K562 (cell line): ENCODE data around the gene SYCE1. TPM values are rescaled to one million over a fixed set of nuclear protein-coding genes. Genes with fewer than 3 reads are reported as not detected.

Experiments used
- ATAC-seq: fragments of 200-7000 bp; cut with Tn5 transposase; 3 replicates; pipeline ENCODE4 v1.9.1; 2020; ENCODE audit warnings: moderate library complexity
- BruUV-seq: library from RNA; stranded (reverse); fragments of 400-500 nt; replicated peaks from 2 replicates; lab custom pipeline; 2021; lab: Mats Ljungman, UMichigan
- CTCF ChIA-PET: fragments of 300-600 bp; formaldehyde crosslinking; extraction: SDS; loops from one replicate; lab custom pipeline; 2021; ENCODE audit warnings: low intra/inter-chr PET ratio; lab: Yijun Ruan, JAX
- POLR2A ChIA-PET: fragments of 300-600, 350-650 bp; sonication (Branson Sonifier 250); formaldehyde crosslinking; extraction: SDS; loops from one replicate; lab custom pipeline; 2021; ENCODE audit warnings: antibody characterized with exemption, inconsistent platforms; lab: Yijun Ruan, JAX
- DNase-seq, 4 experiments: peaks; one replicate each; pipeline versions ENCODE4 v3.0.0 to v3.0.0-alpha.2; 2011 to 2018; ENCODE audit warnings: low spot score in 3 of 4, mixed read lengths in 3 of 4; ENCODE audit errors: extremely low read depth in 1 of 4
- FAIRE-seq: peaks from 2 replicates; lab custom pipeline; 2011; peaks lifted over from hg19 to GRCh38; lab: Jason Lieb, UNC
- H2AFZ ChIP-seq: 2 replicates; pipeline ENCODE4 v1.6.0; 2011; ENCODE audit warnings: low read depth, low read length, control low read depth, inconsistent platforms
- H3K27ac ChIP-seq: fragments of 200-600 bp; 3 replicates; pipeline ENCODE4 v1.8.0; 2011; ENCODE audit warnings: low read depth, mild to moderate bottlenecking, control low read depth, inconsistent platforms, low read length, moderate library complexity, mixed read lengths; ENCODE audit errors: extremely low read depth
- H3K27me3 ChIP-seq, 2 experiments: fragments of 300-600 bp in 1 of 2; 2 replicates in 1 of 2; 3 replicates in 1 of 2; pipeline versions ENCODE4 v1.6.0 to v1.8.0; 2011; ENCODE audit warnings: inconsistent platforms in 2 of 2, low read length in 2 of 2, mild to moderate bottlenecking in 1 of 2, mixed read lengths in 1 of 2, moderate library complexity in 1 of 2; ENCODE audit not compliant: control insufficient read depth in 2 of 2, insufficient read depth in 2 of 2
- H3K36me3 ChIP-seq: fragments of 300-600 bp; 3 replicates; pipeline ENCODE4 v1.8.0; 2011; ENCODE audit warnings: mild to moderate bottlenecking, low read length, inconsistent platforms; ENCODE audit not compliant: control insufficient read depth, insufficient read depth
- H3K4me1 ChIP-seq, 2 experiments: fragments of 200-600 bp in 1 of 2; replicated peaks in 1 of 2; 2 replicates in 1 of 2; 3 replicates in 1 of 2; pipeline versions ENCODE4 v1.5.1 to v1.8.0; 2011; ENCODE audit warnings: inconsistent platforms in 2 of 2, low read length in 2 of 2, mild to moderate bottlenecking in 1 of 2, mixed read lengths in 1 of 2, moderate library complexity in 1 of 2; ENCODE audit not compliant: control insufficient read depth in 2 of 2, insufficient read depth in 2 of 2
- H3K4me2 ChIP-seq: 2 replicates; pipeline ENCODE4 v1.6.1; 2011; ENCODE audit warnings: low read length, control low read depth, inconsistent platforms, mixed read lengths; ENCODE audit not compliant: insufficient read depth
- H3K4me3 ChIP-seq: fragments of 200-600 bp; sonication (generic), shearing (Covaris generic); 2 replicates; pipeline ENCODE4 v1.5.1; 2016; ENCODE audit warnings: control low read depth, inconsistent platforms
- H3K79me2 ChIP-seq: fragments of 200-600 bp; 3 replicates; pipeline ENCODE4 v1.8.0; 2011; ENCODE audit warnings: low read length, inconsistent platforms; ENCODE audit not compliant: control insufficient read depth, insufficient read depth
- H3K9ac ChIP-seq, 2 experiments: 2 replicates each; pipeline versions ENCODE4 v1.6.0 to v1.6.1; 2011; ENCODE audit warnings: low read depth in 2 of 2, low read length in 2 of 2, control low read depth in 1 of 2, inconsistent platforms in 1 of 2, mild to moderate bottlenecking in 1 of 2, mixed read lengths in 1 of 2; ENCODE audit not compliant: insufficient read depth in 1 of 2
- H3K9me1 ChIP-seq: one replicate; pipeline ENCODE4 v1.6.0; 2011; ENCODE audit warnings: inconsistent platforms, mild to moderate bottlenecking, low read length, moderate library complexity; ENCODE audit not compliant: control insufficient read depth, insufficient read depth
- H3K9me3 ChIP-seq: replicated peaks from 2 replicates; pipeline ENCODE4 v1.5.1; 2011; ENCODE audit warnings: low read depth, low read length, inconsistent platforms; ENCODE audit not compliant: control insufficient read depth, insufficient read depth
- H4K20me1 ChIP-seq: replicated peaks from 2 replicates; pipeline ENCODE4 v1.6.1; 2011; ENCODE audit warnings: low read length, inconsistent platforms, mixed read lengths; ENCODE audit not compliant: control insufficient read depth, insufficient read depth
- BMI1 ChIP-seq: fragments of 150-350 bp; IDR thresholded peaks from 2 replicates; pipeline ENCODE4 v1.6.1; 2014; ENCODE audit warnings: low read length
- CC2D1A ChIP-seq: fragments of 450-650 bp; IDR thresholded peaks from 2 replicates; pipeline ENCODE4 v1.6.1; 2017; ENCODE audit warnings: mild to moderate bottlenecking
- CHCHD3 ChIP-seq: fragments of 250-450 bp; sonication (Bioruptor Pico); IDR thresholded peaks from 2 replicates; pipeline ENCODE4 v2.1.2; 2022; ENCODE audit warnings: mild to moderate bottlenecking
- DDX20 ChIP-seq: fragments of 450-650 bp; IDR thresholded peaks from 2 replicates; pipeline ENCODE4 v1.6.1; 2016; ENCODE audit warnings: missing genetic modification characterization, low read depth, mild to moderate bottlenecking, missing compliant biosample characterization, moderate library complexity
- DNMT1 ChIP-seq: fragments of 450-650 bp; IDR thresholded peaks from 2 replicates; pipeline ENCODE4 v1.6.1; 2016; ENCODE audit warnings: antibody characterized with exemption, mild to moderate bottlenecking
- NCOA6 ChIP-seq: fragments of 450-650 bp; IDR thresholded peaks from 2 replicates; pipeline ENCODE4 v1.6.1; 2017; ENCODE audit warnings: mild to moderate bottlenecking
- RBM17 ChIP-seq: fragments of 200-400 bp; formaldehyde crosslinking; IDR thresholded peaks from 2 replicates; pipeline ENCODE4 v1.6.1; 2017; ENCODE audit warnings: low read depth, mild to moderate bottlenecking, low read length, borderline replicate concordance
- RHOXF2B ChIP-seq: fragments of 250-450 bp; sonication (Bioruptor Pico); conservative IDR thresholded peaks from 2 replicates; pipeline ENCODE4 v1.5.1; 2021
- SNIP1 ChIP-seq: fragments of 450-650 bp; IDR thresholded peaks from 2 replicates; pipeline ENCODE4 v1.7.1; 2017; ENCODE audit warnings: low read depth, mild to moderate bottlenecking
- SRSF3 ChIP-seq: fragments of 200-400 bp; formaldehyde crosslinking; IDR thresholded peaks from 2 replicates; pipeline ENCODE4 v1.6.1; 2016; ENCODE audit warnings: mild to moderate bottlenecking, low read length, moderate library complexity; ENCODE audit not compliant: insufficient read depth
- TAF15 ChIP-seq: fragments of 200-400 bp; formaldehyde crosslinking; IDR thresholded peaks from 2 replicates; pipeline ENCODE4 v1.6.1; 2017; ENCODE audit warnings: mild to moderate bottlenecking, low read depth, low read length, moderate library complexity
- YY1 ChIP-seq, 3 experiments: IDR thresholded peaks; 2 replicates each; pipeline ENCODE4 v1.6.1; 2011; ENCODE audit warnings: low read length in 2 of 3, mild to moderate bottlenecking in 2 of 3, moderate library complexity in 2 of 3, borderline replicate concordance in 1 of 3, control low read depth in 1 of 3, low read depth in 1 of 3; ENCODE audit not compliant: insufficient read depth in 3 of 3, insufficient replicate concordance in 2 of 3, control insufficient read depth in 1 of 3, insufficient read length in 1 of 3; ENCODE audit errors: extremely low read depth in 1 of 3
- ZNF140 ChIP-seq: fragments of 250-450 bp; sonication (Bioruptor Pico); IDR thresholded peaks from 2 replicates; pipeline ENCODE4 v1.8.0; 2021; ENCODE audit warnings: moderate library complexity, mild to moderate bottlenecking, inconsistent platforms
- ZNF436 ChIP-seq: fragments of 250-450, 450-650 bp; sonication (Bioruptor Pico); formaldehyde crosslinking; IDR thresholded peaks from 2 replicates; pipeline ENCODE4 v1.7.0; 2020; ENCODE audit warnings: mild to moderate bottlenecking
- ZNF586 ChIP-seq: fragments of 450-650 bp; formaldehyde crosslinking; conservative IDR thresholded peaks from 2 replicates; pipeline ENCODE4 v1.4.0; 2020; ENCODE audit warnings: mild to moderate bottlenecking, moderate library complexity
- ZNF699 ChIP-seq: fragments of 250-450 bp; sonication (Bioruptor Pico); IDR thresholded peaks from 2 replicates; pipeline ENCODE4 v1.8.0; 2021; ENCODE audit warnings: mild to moderate bottlenecking, moderate library complexity; ENCODE audit not compliant: insufficient replicate concordance
- WGBS: fragments of 100-300 bp; shearing (Covaris generic); methylation state at CpG from one replicate; pipeline ENCODE4 v1.1.6; 2016; ENCODE audit warnings: low coverage, mixed read lengths; ENCODE audit not compliant: insufficient coverage; ENCODE audit errors: missing lambda C conversion rate; 5-methylcytosine and 5-hydroxymethylcytosine counted together
- in situ Hi-C: fragments of 300-500 bp; cut with MboI; formaldehyde crosslinking; loops from 4 replicates; pipeline ENCODE4 v1.15.0; 2018; ENCODE audit warnings: inconsistent platforms, mixed read lengths
- intact Hi-C: fragments of 100-400 bp; cut with micrococcal nuclease; formaldehyde crosslinking; loops from 2 replicates; pipeline ENCODE4 v1.14.2; 2022
- polyA plus RNA-seq, 8 experiments: library from polyadenylated mRNA; depleted of rRNA in 4 of 8; stranded (reverse) in 5 of 8; unstranded in 3 of 8; fragments of >200 nt; fragmentation: Nextera tagmentation in 2 of 8; fragmentation: Illumina TruSeq in 1 of 8; extraction: Ambion mirVana in 2 of 8; extraction: Trizol in 1 of 8; gene quantifications; 2 replicates each; pipeline versions ENCODE4 v1.2.1 to v1.2.3, GENCODE V29; 2011 to 2014; ENCODE audit warnings: inconsistent platforms in 1 of 8, missing spikeins in 1 of 8
- total RNA-seq, 7 experiments: library from RNA; depleted of rRNA in 6 of 7; stranded (reverse); fragments of >200 nt in 6 of 7; fragmentation: Illumina TruSeq in 2 of 7; extraction: Trizol in 2 of 7; gene quantifications; 2 replicates each; pipeline versions ENCODE4 v1.2.1 to v1.2.3, GENCODE V29; 2011 to 2021; ENCODE audit warnings: low replicate concordance in 1 of 7
- TF ChIP-seq, protein P1 (sequence below): sonication (generic); formaldehyde crosslinking; IDR thresholded peaks from 2 replicates; pipeline ENCODE4 v1.8.0; 2022; ENCODE audit warnings: mild to moderate bottlenecking, missing genetic modification reagents
- TF ChIP-seq, protein P2 (sequence below): fragments of 450-650 bp; formaldehyde crosslinking; IDR thresholded peaks from 2 replicates; pipeline ENCODE4 v1.4.0; 2022; ENCODE audit warnings: missing genetic modification characterization
- TF ChIP-seq, protein P3 (sequence below): fragments of 450-650 bp; IDR thresholded peaks from 2 replicates; pipeline ENCODE4 v1.6.1; 2017; ENCODE audit warnings: mild to moderate bottlenecking, moderate library complexity

Gene SYCE1
- total and polyA plus RNA-seq, 9 of the 15 experiments (the other 6 are each of a cell fraction or from before 2014, with no cell fraction given): not detected

DNA sequence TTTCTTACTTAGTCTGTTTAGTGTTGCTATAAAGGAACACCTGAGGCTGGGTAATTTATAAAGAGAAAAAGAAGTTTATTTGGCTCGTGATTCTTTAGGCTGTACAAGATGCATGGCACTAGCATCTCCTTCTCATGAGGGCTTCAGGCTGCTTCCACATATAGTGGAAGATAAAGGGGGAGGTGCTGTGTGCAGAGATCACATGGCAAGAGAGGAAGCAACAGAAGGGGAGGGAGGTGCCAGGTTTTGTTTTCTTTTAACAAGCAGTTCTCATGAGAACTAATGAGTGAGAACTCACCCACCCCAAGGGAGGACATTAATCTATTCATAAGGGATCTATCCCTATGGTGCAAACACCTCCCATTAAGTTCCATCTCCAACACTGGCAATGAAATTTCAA lies 20.9 kb downstream of the SYCE1 start:
- no peak for FAIRE-seq
- H3K4me1 ChIP-seq: no peaks in the 10 kb centered on the region
- no peak overlapping the region for H3K4me2 ChIP-seq
- H3K9me3 ChIP-seq: no peaks in the 10 kb centered on the region
- H3K27ac ChIP-seq: no peak overlapping the region
- in situ Hi-C loops (no loop called here), intact Hi-C loops (no loop called here)
- CTCF ChIA-PET: no interaction called here
- H3K9ac ChIP-seq: no peak overlapping the region
- WGBS: 0% methylated on average over 1 of the region's 1 CpG
- no peak for ATAC-seq
- no peaks in the 10 kb centered on the region for H3K79me2 ChIP-seq
- no TSS peak for BruUV-seq
- no peaks in the 10 kb centered on the region for H4K20me1 ChIP-seq
- no peak overlapping the region for H2AFZ ChIP-seq
- H3K4me3 ChIP-seq: no peak overlapping the region
- DNase-seq: no peak
- H3K27me3 ChIP-seq: no peaks in the 10 kb centered on the region
- H3K36me3 ChIP-seq: no peaks in the 10 kb centered on the region
- TF ChIP-seq, protein P1, sequence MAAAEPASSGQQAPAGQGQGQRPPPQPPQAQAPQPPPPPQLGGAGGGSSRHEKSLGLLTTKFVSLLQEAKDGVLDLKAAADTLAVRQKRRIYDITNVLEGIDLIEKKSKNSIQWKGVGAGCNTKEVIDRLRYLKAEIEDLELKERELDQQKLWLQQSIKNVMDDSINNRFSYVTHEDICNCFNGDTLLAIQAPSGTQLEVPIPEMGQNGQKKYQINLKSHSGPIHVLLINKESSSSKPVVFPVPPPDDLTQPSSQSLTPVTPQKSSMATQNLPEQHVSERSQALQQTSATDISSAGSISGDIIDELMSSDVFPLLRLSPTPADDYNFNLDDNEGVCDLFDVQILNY (CRISPR knock-in tag): no peak
- TF ChIP-seq YY1 (IDR thresholded peaks at IDR 0.05; ENCODE audit: borderline replicate concordance in 1 of 3, control insufficient read depth in 1 of 3, extremely low read depth in 1 of 3, insufficient read depth in 3 of 3, insufficient read length in 1 of 3, insufficient replicate concordance in 2 of 3, low read depth in 1 of 3, low read length in 2 of 3): no peak
- TF ChIP-seq RHOXF2B (CRISPR knock-in tag): no peak
- TF ChIP-seq, protein P2, sequence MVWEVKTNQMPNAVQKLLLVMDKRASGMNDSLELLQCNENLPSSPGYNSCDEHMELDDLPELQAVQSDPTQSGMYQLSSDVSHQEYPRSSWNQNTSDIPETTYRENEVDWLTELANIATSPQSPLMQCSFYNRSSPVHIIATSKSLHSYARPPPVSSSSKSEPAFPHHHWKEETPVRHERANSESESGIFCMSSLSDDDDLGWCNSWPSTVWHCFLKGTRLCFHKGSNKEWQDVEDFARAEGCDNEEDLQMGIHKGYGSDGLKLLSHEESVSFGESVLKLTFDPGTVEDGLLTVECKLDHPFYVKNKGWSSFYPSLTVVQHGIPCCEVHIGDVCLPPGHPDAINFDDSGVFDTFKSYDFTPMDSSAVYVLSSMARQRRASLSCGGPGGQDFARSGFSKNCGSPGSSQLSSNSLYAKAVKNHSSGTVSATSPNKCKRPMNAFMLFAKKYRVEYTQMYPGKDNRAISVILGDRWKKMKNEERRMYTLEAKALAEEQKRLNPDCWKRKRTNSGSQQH (CRISPR knock-in tag): no peak
- no peak for TF ChIP-seq RBM17
- TF ChIP-seq ZNF436 (CRISPR knock-in tag): no peak
- no peak for TF ChIP-seq DNMT1
- no peak for TF ChIP-seq CHCHD3 (CRISPR knock-in tag)
- TF ChIP-seq, protein P3, sequence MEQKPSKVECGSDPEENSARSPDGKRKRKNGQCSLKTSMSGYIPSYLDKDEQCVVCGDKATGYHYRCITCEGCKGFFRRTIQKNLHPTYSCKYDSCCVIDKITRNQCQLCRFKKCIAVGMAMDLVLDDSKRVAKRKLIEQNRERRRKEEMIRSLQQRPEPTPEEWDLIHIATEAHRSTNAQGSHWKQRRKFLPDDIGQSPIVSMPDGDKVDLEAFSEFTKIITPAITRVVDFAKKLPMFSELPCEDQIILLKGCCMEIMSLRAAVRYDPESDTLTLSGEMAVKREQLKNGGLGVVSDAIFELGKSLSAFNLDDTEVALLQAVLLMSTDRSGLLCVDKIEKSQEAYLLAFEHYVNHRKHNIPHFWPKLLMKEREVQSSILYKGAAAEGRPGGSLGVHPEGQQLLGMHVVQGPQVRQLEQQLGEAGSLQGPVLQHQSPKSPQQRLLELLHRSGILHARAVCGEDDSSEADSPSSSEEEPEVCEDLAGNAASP: no peak
- no peak for TF ChIP-seq TAF15
- TF ChIP-seq SNIP1: no peak
- TF ChIP-seq ZNF140: no peak
- TF ChIP-seq CC2D1A: no peak
- no peak for TF ChIP-seq DDX20 (tag)
- TF ChIP-seq ZNF586 (CRISPR knock-in tag): no peak
- TF ChIP-seq BMI1: no peak
- TF ChIP-seq SRSF3: no peak
- TF ChIP-seq NCOA6: no peak
- TF ChIP-seq ZNF699 (CRISPR knock-in tag): no peak
- POLR2A ChIA-PET: no interaction called here
- H3K9me1 ChIP-seq: no peaks in the 10 kb centered on the region
